Trophoblast cell (in vitro differentiated cells and primary cell): ENCODE results near the gene NUP160.
"Not testable (repeated sequence)": the region's sequence is repeated elsewhere in the genome, so short reads cannot be mapped to it uniquely, and the experiment has no call there.

Source experiments
- DNase-seq, 2 donors: peaks; one replicate each; pipeline ENCODE4 v3.0.0-alpha.2; 2016
- H2AFZ ChIP-seq: 2 replicates; pipeline ENCODE4 v1.6.1; 2013; ENCODE audit warnings: low read length, moderate library complexity, mild to moderate bottlenecking; ENCODE audit not compliant: insufficient read depth, poor library complexity
- H2AK5ac ChIP-seq: 2 replicates; pipeline ENCODE4 v1.6.1; 2013; ENCODE audit warnings: mild to moderate bottlenecking, low read length
- H2BK120ac ChIP-seq: 2 replicates; pipeline ENCODE4 v1.6.1; 2013; ENCODE audit warnings: low read length, mild to moderate bottlenecking, moderate library complexity; ENCODE audit not compliant: insufficient read depth, poor library complexity
- H2BK12ac ChIP-seq: 2 replicates; pipeline ENCODE4 v1.6.1; 2013; ENCODE audit warnings: mild to moderate bottlenecking, low read length, moderate library complexity
- H2BK5ac ChIP-seq: 2 replicates; pipeline ENCODE4 v1.6.1; 2013; ENCODE audit warnings: low read length, low read depth, moderate library complexity, mild to moderate bottlenecking; ENCODE audit not compliant: poor library complexity
- H3K14ac ChIP-seq: 2 replicates; pipeline ENCODE4 v1.6.1; 2013; ENCODE audit warnings: mild to moderate bottlenecking, low read length
- H3K18ac ChIP-seq: 2 replicates; pipeline ENCODE4 v1.6.1; 2013; ENCODE audit warnings: mild to moderate bottlenecking, low read length
- H3K23ac ChIP-seq: 2 replicates; pipeline ENCODE4 v1.6.1; 2013; ENCODE audit warnings: low read length
- H3K27ac ChIP-seq: 2 replicates; pipeline ENCODE4 v1.5.1; 2013; ENCODE audit warnings: low read depth, mild to moderate bottlenecking, inconsistent platforms, low read length, moderate library complexity
- H3K27me3 ChIP-seq: 2 replicates; pipeline ENCODE4 v1.6.1; 2013; ENCODE audit warnings: inconsistent platforms, mild to moderate bottlenecking, low read length, moderate library complexity; ENCODE audit not compliant: insufficient read depth
- H3K36me3 ChIP-seq, 2 experiments: 1 replicate in 1 of 2; 2 replicates in 1 of 2; pipeline ENCODE4 v1.6.1; 2013; ENCODE audit warnings: low read length in 2 of 2, mild to moderate bottlenecking in 2 of 2, moderate library complexity in 1 of 2; ENCODE audit not compliant: insufficient read depth in 2 of 2, control insufficient read depth in 1 of 2
- H3K4ac ChIP-seq: 2 replicates; pipeline ENCODE4 v1.6.1; 2013; ENCODE audit warnings: low read depth, mild to moderate bottlenecking, low read length, moderate library complexity
- H3K4me1 ChIP-seq, 2 experiments: 1 replicate in 1 of 2; 2 replicates in 1 of 2; pipeline ENCODE4 v1.6.1; 2013; ENCODE audit warnings: low read length in 2 of 2, mild to moderate bottlenecking in 2 of 2, moderate library complexity in 1 of 2; ENCODE audit not compliant: insufficient read depth in 2 of 2, control insufficient read depth in 1 of 2
- H3K4me2 ChIP-seq: 2 replicates; pipeline ENCODE4 v1.6.1; 2013; ENCODE audit warnings: inconsistent platforms, mild to moderate bottlenecking, low read length, moderate library complexity
- H3K4me3 ChIP-seq: 2 replicates; pipeline ENCODE4 v1.5.1; 2013; ENCODE audit warnings: mild to moderate bottlenecking, low read depth, low read length, inconsistent platforms
- H3K79me1 ChIP-seq: one replicate; pipeline ENCODE4 v1.6.1; 2013; ENCODE audit warnings: low read length
- H3K79me2 ChIP-seq: 2 replicates; pipeline ENCODE4 v1.6.1; 2013; ENCODE audit warnings: low read length, mild to moderate bottlenecking; ENCODE audit not compliant: control insufficient read depth, insufficient read depth, poor library complexity
- H3K9ac ChIP-seq: 2 replicates; pipeline ENCODE4 v1.6.1; 2013; ENCODE audit warnings: mild to moderate bottlenecking, low read length
- H3K9me3 ChIP-seq: 2 replicates; pipeline ENCODE4 v1.6.1; 2013; ENCODE audit warnings: low read depth, mild to moderate bottlenecking, control low read depth, inconsistent platforms, low read length; ENCODE audit not compliant: insufficient read depth
- H4K12ac ChIP-seq: 2 replicates; pipeline ENCODE4 v1.6.1; 2013; ENCODE audit warnings: low read depth, mild to moderate bottlenecking, low read length, moderate library complexity
- H4K8ac ChIP-seq: 2 replicates; pipeline ENCODE4 v1.6.1; 2013; ENCODE audit warnings: low read depth, mild to moderate bottlenecking, low read length, moderate library complexity
- H4K91ac ChIP-seq: one replicate; pipeline ENCODE4 v1.6.1; 2013; ENCODE audit warnings: low read depth, mild to moderate bottlenecking, low read length, moderate library complexity
- WGBS: extraction: QIAGEN DNeasy Blood & Tissue Kit; methylation state at CpG from one replicate; pipeline ENCODE4 v1.1.7; 2013; ENCODE audit warnings: missing lambda C conversion rate; ENCODE audit not compliant: insufficient read length, insufficient coverage; ENCODE audit errors: extremely low coverage; 5-methylcytosine and 5-hydroxymethylcytosine counted together

Gene NUP160

GRCh38 chr11:47837929-47838328 is 10.2 kb downstream of the NUP160 start:
- H3K79me2 ChIP-seq, result no peaks in the 10 kb centered on the region
- H4K12ac ChIP-seq, result no peak overlapping the region
- H2BK5ac ChIP-seq, result no peak overlapping the region
- no peak overlapping the region for H3K4me3 ChIP-seq
- no peaks in the 10 kb centered on the region for H3K27me3 ChIP-seq
- no peak overlapping the region for H3K4ac ChIP-seq
- no peak overlapping the region for H2AFZ ChIP-seq
- H3K18ac ChIP-seq, result no peak overlapping the region
- H3K79me1 ChIP-seq, result no peaks in the 10 kb centered on the region
- H3K9me3 ChIP-seq, result no peaks in the 10 kb centered on the region
- no peak overlapping the region for H3K9ac ChIP-seq
- H2BK120ac ChIP-seq, result no peak overlapping the region
- H3K27ac ChIP-seq, result no peak overlapping the region
- H3K23ac ChIP-seq, result no peak overlapping the region
- no peaks in the 10 kb centered on the region for H3K4me1 ChIP-seq
- no peak overlapping the region for H3K4me2 ChIP-seq
- no peak overlapping the region for H3K14ac ChIP-seq
- DNase-seq, result no peak
- no peak overlapping the region for H4K8ac ChIP-seq
- H2AK5ac ChIP-seq, result no peak overlapping the region
- no peak overlapping the region for H2BK12ac ChIP-seq
- peaks cover 40 to 64% of the 10 kb centered on the region in 2 experiments for H3K36me3 ChIP-seq
- H4K91ac ChIP-seq, result no peak overlapping the region

DNA sequence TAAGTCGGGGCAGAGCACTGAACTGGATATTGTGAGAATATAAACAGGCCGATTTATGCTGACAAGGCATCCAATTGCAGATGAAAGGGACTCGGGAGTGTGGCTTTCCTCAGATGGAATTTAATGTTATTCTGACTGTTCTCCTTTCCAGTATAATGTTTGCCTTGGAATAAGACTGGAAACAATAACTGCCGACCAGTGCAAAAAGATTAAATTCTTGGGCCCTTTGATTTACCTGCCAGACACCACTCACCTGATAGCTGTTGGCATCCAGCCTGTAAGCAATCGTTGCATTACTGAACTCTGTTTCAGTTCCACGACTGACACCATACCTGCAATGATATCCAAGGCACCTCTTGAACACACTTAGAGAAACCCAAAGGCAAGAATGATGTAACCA is 10.9 kb downstream of the NUP160 start:
- Histone ChIP-seq H3K36me3 (peaks cover 37 to 62% of the 10 kb centered on the region in 2 experiments), H3K27me3 (no peaks in the 10 kb centered on the region), H3K27ac (no peak overlapping the region), H4K12ac (no peak overlapping the region), H2BK12ac (no peak overlapping the region), H4K91ac (no peak overlapping the region), H3K79me2 (no peaks in the 10 kb centered on the region), H2AFZ (no peak overlapping the region), H4K8ac (no peak overlapping the region), H3K79me1 (no peaks in the 10 kb centered on the region), H2BK120ac (no peak overlapping the region), H3K18ac (no peak overlapping the region), H2BK5ac (no peak overlapping the region), H3K4me2 (no peak overlapping the region), H3K4me3 (no peak overlapping the region), H3K4ac (no peak overlapping the region), H3K14ac (no peak overlapping the region), H3K9ac (no peak overlapping the region), H2AK5ac (no peak overlapping the region), H3K4me1 (no peaks in the 10 kb centered on the region), H3K23ac (no peak overlapping the region), H3K9me3 (no peaks in the 10 kb centered on the region)
- DNase-seq, result no peak
- no CpG with 5 or more reads among the region's 6 CpGs for WGBS

- WGBS, result no CpG with 5 or more reads among the region's 1 CpG
- H3K27ac ChIP-seq, H3K79me2 ChIP-seq, H3K27me3 ChIP-seq, H3K14ac ChIP-seq, H3K18ac ChIP-seq, H4K8ac ChIP-seq, H2AFZ ChIP-seq, H3K79me1 ChIP-seq, H2BK120ac ChIP-seq, H3K4me3 ChIP-seq, H4K12ac ChIP-seq, H4K91ac ChIP-seq, H3K23ac ChIP-seq, H2AK5ac ChIP-seq, H3K4me1 ChIP-seq, H3K9ac ChIP-seq, H2BK5ac ChIP-seq, DNase-seq, H3K9me3 ChIP-seq, H3K4ac ChIP-seq, H3K4me2 ChIP-seq, H2BK12ac ChIP-seq: not testable (repeated sequence)
- peaks cover 30 to 31% of the 10 kb centered on the region in 2 experiments for H3K36me3 ChIP-seq
Measured at GRCh38 chr11:47830013-47830412, 18.1 kb downstream of the NUP160 start.

DNA sequence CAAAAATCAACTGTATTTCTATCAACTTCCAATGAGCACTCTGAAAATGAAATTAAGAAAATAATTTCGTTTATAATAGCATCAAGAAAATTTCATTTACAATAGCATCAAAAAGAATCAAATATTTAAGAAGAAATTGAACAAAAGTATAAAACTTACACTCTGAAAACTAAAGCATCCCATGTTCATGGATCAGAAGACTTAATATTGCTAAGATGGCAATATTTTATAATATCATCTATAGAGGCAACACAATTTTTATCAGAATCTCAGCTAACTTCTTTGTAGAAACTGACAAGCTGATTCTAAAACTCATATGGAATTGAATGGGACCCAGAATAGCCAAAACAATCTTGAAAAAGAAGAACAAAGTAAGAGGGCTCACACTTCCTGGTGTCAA is 19.9 kb downstream of the NUP160 start:
- Histone ChIP-seq H3K14ac (no peak overlapping the region), H3K27me3 (no peaks in the 10 kb centered on the region), H2BK5ac (no peak overlapping the region), H3K4me3 (no peak overlapping the region), H2BK120ac (no peak overlapping the region), H3K79me1 (no peaks in the 10 kb centered on the region), H3K4me2 (no peak overlapping the region), H3K9ac (no peak overlapping the region), H3K9me3 (no peaks in the 10 kb centered on the region), H3K4ac (no peak overlapping the region), H2AK5ac (no peak overlapping the region), H3K23ac (no peak overlapping the region), H3K36me3 (peaks cover 24 to 30% of the 10 kb centered on the region in 2 experiments), H3K18ac (no peak overlapping the region), H3K27ac (no peak overlapping the region), H2AFZ (no peak overlapping the region), H3K4me1 (no peaks in the 10 kb centered on the region), H4K91ac (no peak overlapping the region), H4K12ac (no peak overlapping the region), H3K79me2 (no peaks in the 10 kb centered on the region), H4K8ac (no peak overlapping the region), H2BK12ac (no peak overlapping the region)
- no CpG with 5 or more reads among the region's 1 CpG for WGBS
- no peak for DNase-seq
